Stimulated activated CD4-positive, alpha-beta T cell treated with anti-CD3 and anti-CD28 coated beads, Interleukin-1b, Interleukin-23, amount 100 ng/mL, for 48 hours (primary cell): Measurements from ENCODE around the gene F8.

ENCODE experiments used
- DNase-seq: peaks from one replicate; pipeline ENCODE4 v3.0.0-alpha.2; 2020

The F8 gene

GRCh38 chrX:154809939-154810665, 212.4 kb downstream of the F8 start:
- DNase-seq: no peak

DNA sequence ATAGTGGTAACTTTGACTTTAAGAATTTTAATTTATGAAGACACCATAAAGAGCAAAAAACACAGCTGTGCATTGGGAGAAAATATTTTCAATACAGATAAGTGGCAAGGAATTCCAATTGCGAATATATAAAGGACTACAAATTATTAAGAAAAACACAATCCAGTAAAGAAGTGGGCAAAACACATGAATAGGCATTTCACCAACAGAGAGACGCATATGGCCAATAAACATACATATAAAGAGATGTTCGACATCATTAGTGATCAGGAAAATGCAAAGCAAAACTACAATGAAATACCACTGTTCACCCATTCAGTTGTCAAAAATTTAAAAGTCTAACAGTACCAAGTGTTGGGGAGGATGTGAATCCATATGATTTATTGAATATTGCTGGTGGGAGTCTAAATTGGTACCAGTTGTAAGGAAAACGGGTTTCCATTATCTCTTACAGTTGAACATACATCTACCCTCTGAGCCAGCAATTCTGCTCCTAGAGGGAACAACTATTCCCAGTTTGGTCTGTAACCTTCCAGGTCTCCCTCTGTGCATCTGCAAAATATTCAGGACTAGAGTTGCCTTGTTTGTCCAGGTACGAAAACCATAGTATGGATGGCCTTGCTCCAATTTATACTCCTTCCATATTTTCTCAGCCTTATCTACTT, 215.6 kb downstream of the F8 start:
- DNase-seq: no peak

DNA sequence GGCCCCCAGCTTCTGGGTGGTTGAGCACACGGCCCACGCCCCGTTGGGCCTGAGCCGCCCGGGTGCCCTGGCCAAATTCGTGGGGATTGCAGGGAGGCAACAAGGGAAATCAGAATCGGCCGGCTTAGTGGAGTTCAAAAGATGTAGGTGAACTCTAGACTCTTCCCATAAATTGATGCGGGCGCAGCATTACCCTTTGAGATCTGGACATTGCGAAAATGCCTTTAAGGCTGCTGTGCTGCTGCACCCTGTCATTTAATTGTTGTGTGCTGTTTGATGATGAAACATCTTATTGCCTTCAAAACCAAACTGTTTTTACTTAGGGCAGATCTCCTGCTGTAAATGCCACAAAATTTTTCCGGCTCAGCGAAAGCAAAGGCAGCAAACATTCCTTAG, 216.8 kb downstream of the F8 start:
- no peak for DNase-seq

GRCh38 chrX:154804957-154805695, 217.4 kb downstream of the F8 start, which contains the start of gene MPP1:
MPP1 (minus strand) TSS chrX:154805485; CDS start chrX:154805373, 112 bp downstream.
- DNase-seq: peak; percentile 66

- DNase-seq: no peak
Measured at GRCh38 chrX:154804261-154804956, 218.1 kb downstream of the F8 start.

GRCh38 chrX:154802947-154803346, 219.6 kb downstream of the F8 start:
- DNase-seq: no peak

DNA sequence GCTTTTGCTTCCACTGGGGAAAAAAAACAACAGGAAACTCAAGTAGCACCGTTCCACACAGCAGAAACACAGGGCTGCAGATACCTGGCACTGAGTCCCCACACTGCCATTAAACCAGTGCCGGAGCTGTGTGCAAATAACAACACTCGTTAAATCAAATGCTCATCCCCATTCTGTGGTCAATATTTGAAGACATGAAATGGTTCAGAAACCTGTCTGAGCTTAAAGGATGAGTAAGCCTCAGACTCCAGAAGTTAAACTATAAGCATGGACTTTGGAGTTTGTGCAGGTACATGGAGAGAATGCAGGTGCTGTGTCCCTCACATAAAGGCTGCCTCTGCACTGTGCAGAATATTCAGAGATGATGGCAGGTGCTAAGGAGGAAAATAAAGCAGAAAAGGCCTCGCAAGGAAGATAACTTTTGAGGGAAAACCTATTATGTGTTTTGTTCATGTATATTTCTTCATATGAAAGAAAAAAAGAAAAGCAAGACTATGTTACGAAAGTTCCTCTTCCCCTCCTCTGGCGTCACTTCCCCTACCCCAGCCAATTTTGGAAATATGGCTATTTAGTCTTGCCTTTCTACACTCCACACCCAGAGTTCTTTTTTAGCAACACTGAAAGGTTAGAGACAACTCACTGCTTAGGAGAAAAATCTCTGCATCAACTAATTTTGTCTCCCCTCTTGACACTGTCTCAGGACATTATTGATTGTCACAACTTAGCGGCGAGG, 221.9 kb downstream of the F8 start:
- DNase-seq: no peak

DNA sequence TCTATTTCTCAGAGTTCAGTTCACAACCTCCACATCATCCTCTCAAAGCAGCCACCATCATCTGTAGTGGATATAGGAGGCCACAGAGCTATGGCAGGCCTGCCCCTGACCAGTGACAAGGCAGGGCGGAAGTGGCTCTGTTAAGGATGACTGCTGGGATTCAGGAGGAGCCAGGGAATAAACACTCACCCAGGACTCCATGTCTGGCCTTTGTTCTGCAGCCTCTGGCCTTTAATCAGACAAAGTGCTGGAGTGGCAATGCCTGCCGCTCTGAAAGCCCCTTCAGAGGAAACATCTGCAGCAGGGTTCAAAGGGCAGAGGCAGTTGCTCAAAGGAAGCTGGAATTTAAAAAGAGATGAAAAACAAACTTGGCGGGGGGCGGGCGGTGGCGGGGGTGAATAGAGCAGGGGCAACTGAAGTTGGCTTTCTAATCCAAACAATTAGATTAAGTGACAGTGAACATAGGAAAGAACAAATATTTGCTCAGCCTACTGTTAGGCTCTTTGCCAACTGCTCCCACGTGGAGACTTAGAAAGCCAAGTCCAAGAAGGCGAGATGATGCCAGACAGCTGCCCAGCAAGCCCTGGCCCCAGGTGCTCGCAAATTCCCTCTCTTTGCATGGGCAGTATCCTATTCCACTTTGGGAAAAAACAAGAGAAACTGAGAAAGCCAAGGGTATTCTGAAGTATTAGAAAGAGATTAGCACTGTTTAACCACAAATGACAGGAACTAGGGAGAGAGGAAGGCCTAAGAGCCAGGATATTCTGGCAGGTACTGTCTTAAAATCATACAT, 222.8 kb downstream of the F8 start:
- no peak for DNase-seq

- no peak for DNase-seq
Measured at GRCh38 chrX:154797006-154797405, 225.5 kb downstream of the F8 start.

DNA sequence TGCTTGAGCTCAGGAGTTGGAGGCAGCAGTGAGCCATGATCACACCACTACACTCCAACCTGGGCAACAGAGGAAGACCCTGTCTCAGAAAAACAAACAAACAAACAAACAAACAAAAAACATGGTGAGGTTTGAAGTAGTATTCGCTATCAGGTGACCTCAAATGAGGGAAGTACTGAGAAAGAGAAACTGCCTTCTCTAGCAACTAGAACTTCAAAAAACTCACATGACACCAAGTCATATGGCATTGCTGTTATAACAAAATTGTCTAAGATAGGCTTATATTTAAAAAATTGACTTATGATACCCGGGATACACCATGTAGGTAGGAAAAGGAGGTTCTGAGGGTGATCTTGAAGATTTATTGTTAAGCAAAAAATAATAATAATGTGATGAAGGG, 227.5 kb downstream of the F8 start:
- no peak for DNase-seq

DNA sequence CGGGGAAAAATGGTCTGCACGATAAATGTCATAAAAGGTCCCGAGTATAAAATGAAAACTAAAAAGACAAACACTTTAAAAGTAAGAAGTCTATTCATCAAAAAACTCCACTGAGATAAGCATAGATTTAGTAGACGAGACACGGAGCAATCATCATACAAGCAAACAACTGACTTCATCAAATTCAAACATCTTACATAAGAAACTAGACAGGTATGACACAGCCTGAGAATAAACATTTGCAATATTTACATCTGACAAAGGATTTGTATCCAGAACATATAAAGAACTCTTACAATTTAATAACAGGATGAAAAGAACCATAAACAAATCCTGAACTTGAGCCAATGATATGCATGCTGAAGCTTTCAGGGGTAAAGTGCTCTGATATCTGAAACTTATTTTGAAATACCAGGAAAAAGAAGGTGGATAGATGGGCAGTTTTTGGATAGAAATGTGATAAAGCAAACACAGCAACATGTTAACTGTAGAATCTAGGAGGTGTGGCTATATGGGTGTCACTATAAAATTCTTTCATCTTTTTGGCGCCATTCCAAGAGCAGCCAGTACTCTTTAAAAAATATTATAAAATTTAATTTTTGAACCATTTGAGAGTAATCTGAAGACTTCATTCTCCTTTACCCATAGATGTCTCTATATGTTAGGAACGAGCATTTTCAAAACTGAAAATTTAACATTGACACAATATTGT, 229.3 kb downstream of the F8 start:
- DNase-seq: no peak

DNA sequence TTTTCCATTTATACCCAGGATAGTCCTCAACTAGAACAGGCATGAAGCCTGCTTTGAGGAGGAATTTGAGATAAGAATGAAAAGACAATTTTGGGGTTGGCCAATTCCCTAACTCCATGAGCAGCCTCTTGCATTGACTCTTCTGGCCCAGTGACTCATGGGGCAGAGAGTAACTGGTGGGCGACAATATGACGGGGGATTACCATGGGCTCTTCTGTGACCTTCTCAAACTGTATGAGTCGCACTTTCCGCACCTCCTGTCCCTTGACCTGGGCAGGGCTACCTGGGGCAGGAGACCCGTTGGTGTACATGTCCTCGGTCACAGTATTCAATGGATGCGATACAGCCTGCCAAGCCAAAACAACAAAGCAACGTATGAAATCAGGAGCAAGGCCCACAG, 230.6 kb downstream of the F8 start:
- DNase-seq: no peak

DNA sequence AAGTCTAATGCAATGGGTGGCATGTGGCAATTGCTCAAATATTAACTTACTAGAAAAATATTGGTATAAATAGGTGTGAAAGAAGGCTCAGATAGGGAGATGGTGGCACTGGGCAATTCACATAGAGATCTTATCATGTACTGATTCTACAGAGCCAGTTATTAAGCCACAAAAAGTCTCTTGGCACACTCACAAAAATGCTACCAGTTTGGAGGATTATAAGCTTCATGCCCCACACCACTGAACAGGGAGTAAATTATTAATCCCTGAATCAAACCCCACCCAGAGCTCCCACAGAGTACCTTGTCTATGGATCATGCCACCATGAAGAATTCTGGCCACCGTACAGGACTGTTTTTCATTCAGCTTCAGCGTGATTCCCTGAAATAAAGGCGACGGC, 231.1 kb downstream of the F8 start:
- no peak for DNase-seq
